AG04450 (cell line): ENCODE data around the gene EFHC2. TPM values are rescaled to one million over a fixed set of nuclear protein-coding genes. Genes with fewer than 3 reads are reported as not detected.
"Not testable (repeated sequence)": the region's sequence is repeated elsewhere in the genome, so short reads cannot be mapped to it uniquely, and the experiment has no call there.

Experiments
- CTCF ChIA-PET: fragments of 300-600, 350-600 bp; formaldehyde crosslinking; extraction: SDS; loops from one replicate; lab custom pipeline; 2022; ENCODE audit warnings: antibody characterized with exemption, inconsistent platforms; lab: Charles Lee
- POLR2A ChIA-PET: fragments of 350-600 bp; formaldehyde crosslinking; extraction: SDS; loops from one replicate; lab custom pipeline; 2021; ENCODE audit warnings: antibody characterized with exemption, inconsistent platforms; lab: Yijun Ruan, JAX
- DNase-seq: peaks from one replicate; pipeline ENCODE4 v3.0.0-alpha.2; 2011; ENCODE audit warnings: low read depth, low spot score
- H3K27ac ChIP-seq: one replicate; pipeline ENCODE4 v1.5.1; 2012; ENCODE audit warnings: low read depth, low read length, control low read depth
- H3K27me3 ChIP-seq: one replicate; pipeline ENCODE4 v1.6.0; 2012; ENCODE audit warnings: low read length; ENCODE audit not compliant: control insufficient read depth, insufficient read depth
- H3K4me3 ChIP-seq: 2 replicates; pipeline ENCODE4 v1.5.1; 2011; ENCODE audit warnings: mild to moderate bottlenecking, low read depth, low read length, control low read depth
- H3K9me3 ChIP-seq: 2 replicates; pipeline ENCODE4 v1.5.1; 2012; ENCODE audit warnings: low read length; ENCODE audit not compliant: control insufficient read depth, insufficient read depth
- CTCF ChIP-seq: IDR thresholded peaks from 2 replicates; pipeline ENCODE4 v1.5.1; 2011; ENCODE audit warnings: low read depth, low read length, control low read depth, inconsistent platforms
- polyA plus RNA-seq: library from polyadenylated mRNA; depleted of rRNA; stranded (reverse); fragments of >200 nt; gene quantifications from 2 replicates; pipeline ENCODE4 v1.2.3, GENCODE V29; 2011

EFHC2 gene
- polyA plus RNA-seq, 1 experiment = 0.42 TPM

GRCh38 chrX:44202596-44202995 is 140.9 kb downstream of the EFHC2 start:
- no peaks in the 10 kb centered on the region for H3K9me3 ChIP-seq
- no peak for DNase-seq
- no peak for TF ChIP-seq CTCF
- no peak overlapping the region for H3K27ac ChIP-seq
- H3K4me3 ChIP-seq = no peak overlapping the region
- CTCF ChIA-PET = no interaction called here
- H3K27me3 ChIP-seq = no peaks in the 10 kb centered on the region
- POLR2A ChIA-PET = no interaction called here

- no peak for TF ChIP-seq CTCF
- Histone ChIP-seq H3K27ac (no peak overlapping the region), H3K9me3 (no peaks in the 10 kb centered on the region), H3K27me3 (peaks cover 2% of the 10 kb centered on the region), H3K4me3 (no peak overlapping the region)
- POLR2A ChIA-PET = no interaction called here
- CTCF ChIA-PET = no interaction called here
- DNase-seq = no peak
Measured at GRCh38 chrX:44189116-44189515, 154.4 kb downstream of the EFHC2 start.

- H3K27ac ChIP-seq, POLR2A ChIA-PET, CTCF ChIA-PET, H3K9me3 ChIP-seq, H3K27me3 ChIP-seq, H3K4me3 ChIP-seq, DNase-seq: not testable (repeated sequence)
Measured at GRCh38 chrX:44187915-44188314, 155.6 kb downstream of the EFHC2 start.

GRCh38 chrX:44183329-44183728 is 160.1 kb downstream of the EFHC2 start:
- H3K4me3 ChIP-seq = no peak overlapping the region
- no peaks in the 10 kb centered on the region for H3K27me3 ChIP-seq
- H3K9me3 ChIP-seq = no peaks in the 10 kb centered on the region
- no peak for TF ChIP-seq CTCF
- DNase-seq = no peak
- CTCF ChIA-PET = no interaction called here
- H3K27ac ChIP-seq = no peak overlapping the region
- POLR2A ChIA-PET = no interaction called here

- no peaks in the 10 kb centered on the region for H3K9me3 ChIP-seq
- POLR2A ChIA-PET = no interaction called here
- TF ChIP-seq CTCF = no peak
- CTCF ChIA-PET = no interaction called here
- H3K27me3 ChIP-seq = no peaks in the 10 kb centered on the region
- H3K27ac ChIP-seq = no peak overlapping the region
- H3K4me3 ChIP-seq = no peak overlapping the region
- DNase-seq = no peak
Measured at GRCh38 chrX:44178274-44179053, 165.0 kb downstream of the EFHC2 start.
